GM12878 (cell line): ENCODE measurements around the gene SYTL5. TPM values are rescaled to one million over a fixed set of nuclear protein-coding genes. Genes with fewer than 3 reads are reported as not detected.

Experiments used
- ATAC-seq: fragments of 200-7000 bp; cut with Tn5 transposase; 3 replicates; pipeline ENCODE4 v1.9.1; 2020; ENCODE audit warnings: mild to moderate bottlenecking, moderate library complexity
- BruUV-seq: library from RNA; stranded (reverse); fragments of 400-500 nt; replicated peaks from 2 replicates; lab custom pipeline; 2021; lab: Mats Ljungman, UMichigan
- CTCF ChIA-PET: fragments of 300-600 bp; sonication (Branson Sonifier 250); formaldehyde crosslinking; extraction: SDS; loops from one replicate; lab custom pipeline; 2021; ENCODE audit warnings: inconsistent platforms; lab: Yijun Ruan, JAX
- POLR2A ChIA-PET: fragments of 350-600 bp; formaldehyde crosslinking; extraction: SDS; loops from one replicate; lab custom pipeline; 2021; ENCODE audit warnings: inconsistent platforms; lab: Charles Lee
- RAD21 ChIA-PET: fragments of 300-600 bp; sonication (Branson Sonifier 250); formaldehyde crosslinking; loops from one replicate; lab custom pipeline; 2023; ENCODE audit warnings: antibody characterized with exemption; ENCODE audit not compliant: unreplicated experiment; lab: Charles Lee
- SMC1A ChIA-PET: fragments of 300-600 bp; sonication (Branson Sonifier 250); formaldehyde crosslinking; loops from one replicate; lab custom pipeline; 2023; ENCODE audit not compliant: unreplicated experiment, uncharacterized antibody; lab: Charles Lee
- DNase-seq: peaks from one replicate; pipeline ENCODE4 v3.0.0-alpha.2; 2011; ENCODE audit warnings: low read depth, low spot score
- FAIRE-seq: peaks from 3 replicates; lab custom pipeline; 2011; peaks lifted over from hg19 to GRCh38; lab: Jason Lieb, UNC
- H2AFZ ChIP-seq: 2 replicates; pipeline ENCODE4 v1.6.0; 2011; ENCODE audit warnings: low read depth, low read length, control low read depth; ENCODE audit not compliant: control insufficient read depth
- H3K27ac ChIP-seq: 2 replicates; pipeline ENCODE4 v1.5.1; 2011; ENCODE audit warnings: control low read depth; ENCODE audit not compliant: control insufficient read depth, insufficient read depth
- H3K27me3 ChIP-seq, 2 experiments: replicated peaks in 1 of 2; 2 replicates each; pipeline versions ENCODE4 v1.6.0 to v1.6.1; 2011; ENCODE audit warnings: low read length in 1 of 2; ENCODE audit not compliant: control insufficient read depth in 2 of 2, insufficient read depth in 2 of 2
- H3K36me3 ChIP-seq, 2 experiments: 2 replicates each; pipeline ENCODE4 v1.5.1; 2011; ENCODE audit warnings: low read length in 1 of 2; ENCODE audit not compliant: control insufficient read depth in 2 of 2, insufficient read depth in 2 of 2
- H3K4me1 ChIP-seq: 2 replicates; pipeline ENCODE4 v1.6.1; 2011; ENCODE audit warnings: mild to moderate bottlenecking, low read length, moderate library complexity, mixed read lengths; ENCODE audit not compliant: control insufficient read depth, insufficient read depth
- H3K4me2 ChIP-seq: 2 replicates; pipeline ENCODE4 v1.6.0; 2011; ENCODE audit warnings: control low read depth; ENCODE audit not compliant: control insufficient read depth, insufficient read depth
- H3K4me3 ChIP-seq: fragments of 200-600 bp; sonication (generic); 2 replicates; pipeline ENCODE4 v1.5.1; 2016
- H3K79me2 ChIP-seq: 2 replicates; pipeline ENCODE4 v1.6.0; 2011; ENCODE audit warnings: low read length; ENCODE audit not compliant: control insufficient read depth, insufficient read depth
- H3K9ac ChIP-seq: 2 replicates; pipeline ENCODE4 v1.8.0; 2011; ENCODE audit warnings: low read length, control low read depth, mixed read lengths; ENCODE audit not compliant: control insufficient read depth, insufficient read depth
- H3K9me3 ChIP-seq: replicated peaks from 3 replicates; pipeline ENCODE4 v1.5.1; 2011; ENCODE audit warnings: mild to moderate bottlenecking, low read length; ENCODE audit not compliant: control insufficient read depth, insufficient read depth
- H4K20me1 ChIP-seq: 2 replicates; pipeline ENCODE4 v1.6.0; 2011; ENCODE audit not compliant: control insufficient read depth, insufficient read depth
- BMI1 ChIP-seq: fragments of 450-650 bp; IDR thresholded peaks from 2 replicates; pipeline ENCODE4 v1.6.1; 2016; ENCODE audit warnings: mild to moderate bottlenecking, moderate library complexity, borderline replicate concordance
- CBFB ChIP-seq: IDR thresholded peaks from 2 replicates; pipeline ENCODE4 v1.6.1; 2016; ENCODE audit warnings: antibody characterized with exemption, low read depth
- DPF2 ChIP-seq: fragments of 450-650 bp; IDR thresholded peaks from 2 replicates; pipeline ENCODE4 v1.6.1; 2017; ENCODE audit warnings: mild to moderate bottlenecking
- GABPA ChIP-seq: IDR thresholded peaks from 2 replicates; pipeline ENCODE4 v1.6.1; 2014; ENCODE audit warnings: antibody characterized with exemption, low read depth, mild to moderate bottlenecking, inconsistent platforms
- MEF2A ChIP-seq: IDR thresholded peaks from 2 replicates; pipeline ENCODE4 v1.6.1; 2011; ENCODE audit warnings: low read depth, mild to moderate bottlenecking, low read length, moderate library complexity; ENCODE audit not compliant: insufficient read depth
- MTA3 ChIP-seq: IDR thresholded peaks from 2 replicates; pipeline ENCODE4 v1.6.1; 2012; ENCODE audit warnings: low read length, inconsistent platforms, borderline replicate concordance
- NFIC ChIP-seq: IDR thresholded peaks from 2 replicates; pipeline ENCODE4 v1.6.1; 2012; ENCODE audit warnings: low read depth, mild to moderate bottlenecking, inconsistent platforms, low read length, moderate library complexity
- SIX5 ChIP-seq: IDR thresholded peaks from 2 replicates; pipeline ENCODE4 v1.6.1; 2011; ENCODE audit warnings: mild to moderate bottlenecking, low read depth, low read length, moderate library complexity; ENCODE audit not compliant: severe bottlenecking
- SMC3 ChIP-seq: IDR thresholded peaks from 2 replicates; pipeline ENCODE4 v1.6.1; 2011; ENCODE audit warnings: low read length, improper control_type of control experiment, borderline replicate concordance
- SUPT20H ChIP-seq: IDR thresholded peaks from 2 replicates; pipeline ENCODE4 v1.6.1; 2011; ENCODE audit warnings: low read depth, mild to moderate bottlenecking, low read length, moderate library complexity, borderline replicate concordance; ENCODE audit not compliant: control insufficient read depth
- ZBED1 ChIP-seq: IDR thresholded peaks from 2 replicates; pipeline ENCODE4 v1.6.1; 2016; ENCODE audit warnings: borderline replicate concordance
- WGBS: methylation state at CpG from one replicate; pipeline ENCODE4 v1.1.6; 2016; ENCODE audit warnings: low lambda C conversion rate; ENCODE audit not compliant: insufficient replicate concordance, insufficient coverage; ENCODE audit errors: missing lambda C conversion rate; 5-methylcytosine and 5-hydroxymethylcytosine counted together
- in situ Hi-C: fragments of 300-500 bp; cut with MboI; formaldehyde crosslinking; loops from 9 replicates; pipeline ENCODE4 v1.14.3; 2018; ENCODE audit warnings: mixed read lengths
- intact Hi-C: fragments of 100-400 bp; cut with micrococcal nuclease; formaldehyde crosslinking; loops from one replicate; pipeline ENCODE4 v1.14.2; 2022; ENCODE audit not compliant: unreplicated experiment
- polyA plus RNA-seq, 11 experiments: library from polyadenylated mRNA; depleted of rRNA in 4 of 11; unstranded in 6 of 11; stranded (reverse) in 5 of 11; fragments of >200 nt; fragmentation: Nextera tagmentation in 4 of 11; fragmentation: Illumina TruSeq in 1 of 11; extraction: Ambion mirVana in 4 of 11; extraction: Trizol in 1 of 11; gene quantifications; 1 replicate in 1 of 11; 2 replicates in 10 of 11; pipeline versions ENCODE4 v1.2.1 to v1.2.3, GENCODE V29; 2011 to 2016; ENCODE audit warnings: inconsistent platforms in 2 of 11, missing spikeins in 2 of 11, low read depth in 1 of 11
- total RNA-seq, 4 experiments: library from RNA; depleted of rRNA in 3 of 4; stranded (reverse); fragments of >200 nt in 3 of 4; fragmentation: Illumina TruSeq in 1 of 4; extraction: Trizol in 1 of 4; gene quantifications; 2 replicates each; pipeline versions ENCODE4 v1.2.1 to v1.2.3, GENCODE V29; 2013 to 2021
- TF ChIP-seq, protein P1 (sequence below): IDR thresholded peaks from 2 replicates; pipeline ENCODE4 v1.6.1; 2012; ENCODE audit warnings: improper control_type of control experiment, low read depth, low read length; ENCODE audit not compliant: insufficient replicate concordance
- TF ChIP-seq, protein P2 (sequence below): IDR thresholded peaks from 2 replicates; pipeline ENCODE4 v1.6.1; 2011; ENCODE audit warnings: borderline replicate concordance, low read depth, mild to moderate bottlenecking, moderate library complexity, mixed read lengths, low read length; ENCODE audit not compliant: insufficient read depth; ENCODE audit errors: extremely low read length

Gene SYTL5
- total and polyA plus RNA-seq, 10 of the 15 experiments (the other 5 are each of a cell fraction or from before 2014, with no cell fraction given): 0.01 to 0.20 (median 0.04) TPM; not detected in 3

DNA sequence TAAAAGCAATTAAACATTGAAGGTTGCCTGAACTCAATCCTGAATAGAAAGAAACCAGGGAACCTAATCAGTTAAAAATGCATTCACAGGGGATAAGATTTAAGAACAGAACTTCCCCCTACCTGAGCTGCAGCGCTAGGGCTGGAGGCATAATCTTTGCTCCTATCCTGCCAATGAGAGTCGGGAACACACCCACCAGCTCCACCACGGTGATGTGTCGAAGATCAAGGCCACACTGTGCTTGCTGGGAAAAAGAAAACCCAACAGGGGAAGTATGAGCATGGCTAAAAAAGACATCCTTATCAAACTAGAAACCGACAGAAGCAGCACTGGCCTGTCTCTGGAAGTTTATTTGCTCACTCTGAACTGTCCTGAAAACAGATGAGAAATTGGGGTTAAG lies 148.0 kb downstream of the SYTL5 start (continued):
- TF ChIP-seq, protein P1, sequence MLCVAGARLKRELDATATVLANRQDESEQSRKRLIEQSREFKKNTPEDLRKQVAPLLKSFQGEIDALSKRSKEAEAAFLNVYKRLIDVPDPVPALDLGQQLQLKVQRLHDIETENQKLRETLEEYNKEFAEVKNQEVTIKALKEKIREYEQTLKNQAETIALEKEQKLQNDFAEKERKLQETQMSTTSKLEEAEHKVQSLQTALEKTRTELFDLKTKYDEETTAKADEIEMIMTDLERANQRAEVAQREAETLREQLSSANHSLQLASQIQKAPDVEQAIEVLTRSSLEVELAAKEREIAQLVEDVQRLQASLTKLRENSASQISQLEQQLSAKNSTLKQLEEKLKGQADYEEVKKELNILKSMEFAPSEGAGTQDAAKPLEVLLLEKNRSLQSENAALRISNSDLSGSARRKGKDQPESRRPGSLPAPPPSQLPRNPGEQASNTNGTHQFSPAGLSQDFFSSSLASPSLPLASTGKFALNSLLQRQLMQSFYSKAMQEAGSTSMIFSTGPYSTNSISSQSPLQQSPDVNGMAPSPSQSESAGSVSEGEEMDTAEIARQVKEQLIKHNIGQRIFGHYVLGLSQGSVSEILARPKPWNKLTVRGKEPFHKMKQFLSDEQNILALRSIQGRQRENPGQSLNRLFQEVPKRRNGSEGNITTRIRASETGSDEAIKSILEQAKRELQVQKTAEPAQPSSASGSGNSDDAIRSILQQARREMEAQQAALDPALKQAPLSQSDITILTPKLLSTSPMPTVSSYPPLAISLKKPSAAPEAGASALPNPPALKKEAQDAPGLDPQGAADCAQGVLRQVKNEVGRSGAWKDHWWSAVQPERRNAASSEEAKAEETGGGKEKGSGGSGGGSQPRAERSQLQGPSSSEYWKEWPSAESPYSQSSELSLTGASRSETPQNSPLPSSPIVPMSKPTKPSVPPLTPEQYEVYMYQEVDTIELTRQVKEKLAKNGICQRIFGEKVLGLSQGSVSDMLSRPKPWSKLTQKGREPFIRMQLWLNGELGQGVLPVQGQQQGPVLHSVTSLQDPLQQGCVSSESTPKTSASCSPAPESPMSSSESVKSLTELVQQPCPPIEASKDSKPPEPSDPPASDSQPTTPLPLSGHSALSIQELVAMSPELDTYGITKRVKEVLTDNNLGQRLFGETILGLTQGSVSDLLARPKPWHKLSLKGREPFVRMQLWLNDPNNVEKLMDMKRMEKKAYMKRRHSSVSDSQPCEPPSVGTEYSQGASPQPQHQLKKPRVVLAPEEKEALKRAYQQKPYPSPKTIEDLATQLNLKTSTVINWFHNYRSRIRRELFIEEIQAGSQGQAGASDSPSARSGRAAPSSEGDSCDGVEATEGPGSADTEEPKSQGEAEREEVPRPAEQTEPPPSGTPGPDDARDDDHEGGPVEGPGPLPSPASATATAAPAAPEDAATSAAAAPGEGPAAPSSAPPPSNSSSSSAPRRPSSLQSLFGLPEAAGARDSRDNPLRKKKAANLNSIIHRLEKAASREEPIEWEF: no peak
- TF ChIP-seq ZBED1 (no peak), SUPT20H (no peak), DPF2 (no peak), MTA3 (no peak), MEF2A (no peak), CBFB (no peak), SIX5 (no peak)

DNA sequence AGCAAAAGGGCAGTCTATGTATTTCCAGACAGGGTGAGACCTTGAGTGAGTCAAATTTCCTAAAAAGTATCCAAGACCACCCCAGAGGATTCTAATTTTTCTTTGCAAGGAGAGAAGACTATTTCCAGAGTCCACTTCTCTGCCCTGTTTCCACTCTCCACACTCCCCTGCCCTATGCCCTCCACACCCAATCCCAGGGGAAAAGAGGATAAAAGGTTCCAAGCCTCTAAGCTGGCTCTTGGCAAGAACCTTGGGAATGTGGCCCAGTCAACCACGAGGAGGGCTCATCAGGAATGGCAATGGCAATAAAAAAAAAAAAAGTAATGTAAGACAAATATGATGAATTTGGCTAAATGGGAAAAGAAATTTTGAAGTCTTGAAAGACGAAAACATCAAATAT lies 148.5 kb downstream of the SYTL5 start:
- no TSS peak for BruUV-seq
- H3K4me1 ChIP-seq: no peaks in the 10 kb centered on the region
- no peak overlapping the region for H3K27ac ChIP-seq
- no peak overlapping the region for H3K4me2 ChIP-seq
- WGBS: 0% methylated on average over 2 of the region's 2 CpGs
- POLR2A ChIA-PET: no interaction called here
- no peaks in the 10 kb centered on the region for H4K20me1 ChIP-seq
- no peaks in the 10 kb centered on the region for H3K36me3 ChIP-seq
- TF ChIP-seq GABPA: no peak
- TF ChIP-seq, protein P2, sequence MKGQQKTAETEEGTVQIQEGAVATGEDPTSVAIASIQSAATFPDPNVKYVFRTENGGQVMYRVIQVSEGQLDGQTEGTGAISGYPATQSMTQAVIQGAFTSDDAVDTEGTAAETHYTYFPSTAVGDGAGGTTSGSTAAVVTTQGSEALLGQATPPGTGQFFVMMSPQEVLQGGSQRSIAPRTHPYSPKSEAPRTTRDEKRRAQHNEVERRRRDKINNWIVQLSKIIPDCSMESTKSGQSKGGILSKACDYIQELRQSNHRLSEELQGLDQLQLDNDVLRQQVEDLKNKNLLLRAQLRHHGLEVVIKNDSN: no peak
- TF ChIP-seq SMC3: no peak
- TF ChIP-seq BMI1: no peak
- no peak for TF ChIP-seq NFIC
- no peak overlapping the region for H3K9ac ChIP-seq
- intact Hi-C loops (no loop called here), in situ Hi-C loops (loop anchor here (25.0 kb wide), 1 partner anchor 643 kb away; no protein-coding TSS in a partner anchor)
- H3K27me3 ChIP-seq: no peaks in the 10 kb centered on the region; a peak in 1 of 4 replicates
- no peaks in the 10 kb centered on the region for H3K79me2 ChIP-seq
- CTCF ChIA-PET: no interaction called here
- FAIRE-seq (no peak), DNase-seq (no peak), ATAC-seq (no peak)
- H2AFZ ChIP-seq: no peak overlapping the region
- SMC1A ChIA-PET: no interaction called here
- H3K4me3 ChIP-seq: no peak overlapping the region
- RAD21 ChIA-PET: no interaction called here
- no peaks in the 10 kb centered on the region for H3K9me3 ChIP-seq
